Ectodermal cell (in vitro differentiated cells): ENCODE data around the gene TFIP11.

ENCODE experiments used
- H3K27ac ChIP-seq: 2 replicates; pipeline ENCODE4 v1.7.0; 2013; ENCODE audit warnings: mild to moderate bottlenecking, low read depth, low read length; ENCODE audit not compliant: insufficient read depth, poor library complexity, severe bottlenecking
- H3K27me3 ChIP-seq: 2 replicates; pipeline ENCODE4 v1.7.0; 2013; ENCODE audit warnings: mild to moderate bottlenecking, low read length; ENCODE audit not compliant: insufficient read depth, control insufficient read depth, poor library complexity, severe bottlenecking
- H3K36me3 ChIP-seq: one replicate; pipeline ENCODE4 v1.7.0; 2013; ENCODE audit warnings: low read length; ENCODE audit not compliant: control insufficient read depth, insufficient read depth
- H3K4me1 ChIP-seq: one replicate; pipeline ENCODE4 v1.7.0; 2013; ENCODE audit warnings: low read length; ENCODE audit not compliant: control insufficient read depth, insufficient read depth
- H3K4me3 ChIP-seq: 2 replicates; pipeline ENCODE4 v1.7.0; 2013; ENCODE audit warnings: low read depth, low read length, control low read depth; ENCODE audit not compliant: insufficient read depth
- H3K9me3 ChIP-seq: 2 replicates; pipeline ENCODE4 v1.7.0; 2013; ENCODE audit warnings: mild to moderate bottlenecking, low read length, moderate library complexity; ENCODE audit not compliant: control insufficient read depth
- WGBS, 2 experiments: methylation state at CpG; one replicate each; pipeline ENCODE4 v1.1.7; 2013; ENCODE audit warnings: missing lambda C conversion rate in 2 of 2; 5-methylcytosine and 5-hydroxymethylcytosine counted together

Gene TFIP11

GRCh38 chr22:26481112-26481693 lies 31.1 kb downstream of the TFIP11 start:
- H3K27me3 ChIP-seq = no peaks in the 10 kb centered on the region
- H3K4me1 ChIP-seq = peaks cover 18% of the 10 kb centered on the region
- no peak overlapping the region for H3K4me3 ChIP-seq
- H3K9me3 ChIP-seq = no peaks in the 10 kb centered on the region
- peaks cover 14% of the 10 kb centered on the region for H3K36me3 ChIP-seq
- 79 to 94% methylated on average over 4 to 6 of the region's 6 CpGs for whole genome bisulfite sequencing, 2 experiments
- H3K27ac ChIP-seq = no peak overlapping the region

- Histone ChIP-seq H3K9me3 (no peaks in the 10 kb centered on the region), H3K4me1 (peaks cover 18% of the 10 kb centered on the region), H3K27ac (no peak overlapping the region), H3K36me3 (peaks cover 14% of the 10 kb centered on the region), H3K27me3 (no peaks in the 10 kb centered on the region), H3K4me3 (no peak overlapping the region)
- WGBS, 2 experiments = 80 to 93% methylated on average over 2 of the region's 2 CpGs
Measured at GRCh38 chr22:26480611-26480932, 31.7 kb downstream of the TFIP11 start.

- 90 to 92% methylated on average over 12 of the region's 12 CpGs for WGBS, 2 experiments
- H3K4me3 ChIP-seq = no peak overlapping the region
- peaks cover 14% of the 10 kb centered on the region for H3K36me3 ChIP-seq
- H3K4me1 ChIP-seq = peaks cover 18% of the 10 kb centered on the region
- no peaks in the 10 kb centered on the region for H3K27me3 ChIP-seq
- no peaks in the 10 kb centered on the region for H3K9me3 ChIP-seq
- H3K27ac ChIP-seq = no peak overlapping the region
Measured at GRCh38 chr22:26479792-26480610, 32.3 kb downstream of the TFIP11 start.

- H3K4me1 ChIP-seq = peaks cover 12% of the 10 kb centered on the region
- H3K9me3 ChIP-seq = no peaks in the 10 kb centered on the region
- H3K4me3 ChIP-seq = no peak overlapping the region
- H3K27ac ChIP-seq = no peak overlapping the region
- peaks cover 18% of the 10 kb centered on the region for H3K36me3 ChIP-seq
- no peaks in the 10 kb centered on the region for H3K27me3 ChIP-seq
- 91 to 95% methylated on average over 11 to 12 of the region's 12 CpGs for WGBS, 2 experiments
Measured at GRCh38 chr22:26479043-26479791, 33.1 kb downstream of the TFIP11 start.

GRCh38 chr22:26477341-26477731 lies 34.9 kb downstream of the TFIP11 start:
- no peaks in the 10 kb centered on the region for H3K9me3 ChIP-seq
- H3K36me3 ChIP-seq = peaks cover 23% of the 10 kb centered on the region
- peaks cover 6% of the 10 kb centered on the region for H3K4me1 ChIP-seq
- no peak overlapping the region for H3K4me3 ChIP-seq
- H3K27ac ChIP-seq = peak overlapping the region; percentile 4
- 65 to 66% methylated on average over 4 of the region's 4 CpGs for WGBS, 2 experiments
- no peaks in the 10 kb centered on the region for H3K27me3 ChIP-seq

GRCh38 chr22:26476705-26477340 lies 35.5 kb downstream of the TFIP11 start:
- peaks cover 5% of the 10 kb centered on the region for H3K4me1 ChIP-seq
- peaks cover 28% of the 10 kb centered on the region for H3K36me3 ChIP-seq
- H3K9me3 ChIP-seq = no peaks in the 10 kb centered on the region
- H3K27me3 ChIP-seq = no peaks in the 10 kb centered on the region
- 89 to 95% methylated on average over 3 to 4 of the region's 4 CpGs for WGBS, 2 experiments
- H3K4me3 ChIP-seq = no peak overlapping the region
- no peak overlapping the region for H3K27ac ChIP-seq

GRCh38 chr22:26474682-26475081 lies 37.6 kb downstream of the TFIP11 start:
- peaks cover 37% of the 10 kb centered on the region for H3K36me3 ChIP-seq
- H3K9me3 ChIP-seq = no peaks in the 10 kb centered on the region
- no peak overlapping the region for H3K27ac ChIP-seq
- no peaks in the 10 kb centered on the region for H3K4me1 ChIP-seq
- H3K27me3 ChIP-seq = no peaks in the 10 kb centered on the region
- no peak overlapping the region for H3K4me3 ChIP-seq

GRCh38 chr22:26471522-26471921 lies 40.8 kb downstream of the TFIP11 start:
- H3K36me3 ChIP-seq = peaks cover 42% of the 10 kb centered on the region
- no peaks in the 10 kb centered on the region for H3K27me3 ChIP-seq
- 95 to 96% methylated on average over 5 of the region's 5 CpGs for WGBS, 2 experiments
- H3K4me3 ChIP-seq = no peak overlapping the region
- no peaks in the 10 kb centered on the region for H3K9me3 ChIP-seq
- no peaks in the 10 kb centered on the region for H3K4me1 ChIP-seq
- H3K27ac ChIP-seq = no peak overlapping the region

- H3K4me1 ChIP-seq = no peaks in the 10 kb centered on the region
- no peaks in the 10 kb centered on the region for H3K27me3 ChIP-seq
- WGBS, 2 experiments = 88 to 93% methylated on average over 2 of the region's 2 CpGs
- H3K9me3 ChIP-seq = no peaks in the 10 kb centered on the region
- peaks cover 47% of the 10 kb centered on the region for H3K36me3 ChIP-seq
- no peak overlapping the region for H3K27ac ChIP-seq
- H3K4me3 ChIP-seq = no peak overlapping the region
Measured at GRCh38 chr22:26470807-26471206, 41.5 kb downstream of the TFIP11 start.

- no peak overlapping the region for H3K4me3 ChIP-seq
- no peaks in the 10 kb centered on the region for H3K27me3 ChIP-seq
- 94 to 95% methylated on average over 5 of the region's 5 CpGs for WGBS, 2 experiments
- H3K4me1 ChIP-seq = peaks cover 15% of the 10 kb centered on the region
- no peak overlapping the region for H3K27ac ChIP-seq
- peaks cover 46% of the 10 kb centered on the region for H3K36me3 ChIP-seq
- H3K9me3 ChIP-seq = no peaks in the 10 kb centered on the region
Measured at GRCh38 chr22:26466196-26466595, 46.1 kb downstream of the TFIP11 start.
